ENCODE measurements around the gene THEMIS.

DNA sequence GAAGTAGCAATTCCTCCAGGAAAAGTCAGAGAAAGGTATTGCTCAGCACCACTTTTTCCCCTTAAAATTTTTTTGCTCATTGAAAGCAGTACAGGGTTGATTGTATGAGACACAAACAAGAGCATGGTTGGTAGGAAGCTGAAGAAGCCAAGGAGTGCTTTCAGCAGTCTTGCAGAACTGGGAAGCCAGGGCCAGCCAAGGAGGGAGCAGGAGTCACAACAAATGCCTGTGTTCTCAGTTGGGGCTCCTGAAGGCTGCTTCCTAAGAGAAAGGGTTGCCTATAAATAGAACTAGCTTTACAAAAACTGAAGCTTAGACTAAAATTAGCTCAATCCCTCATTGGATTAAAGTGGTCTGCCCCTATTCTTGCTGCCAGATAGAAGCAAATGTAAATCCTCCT, 3.3 kb upstream of the THEMIS start:
- no peak for TF ChIP-seq POLR2A (IDR thresholded peaks at IDR 0.05)
- TF ChIP-seq, protein P1, sequence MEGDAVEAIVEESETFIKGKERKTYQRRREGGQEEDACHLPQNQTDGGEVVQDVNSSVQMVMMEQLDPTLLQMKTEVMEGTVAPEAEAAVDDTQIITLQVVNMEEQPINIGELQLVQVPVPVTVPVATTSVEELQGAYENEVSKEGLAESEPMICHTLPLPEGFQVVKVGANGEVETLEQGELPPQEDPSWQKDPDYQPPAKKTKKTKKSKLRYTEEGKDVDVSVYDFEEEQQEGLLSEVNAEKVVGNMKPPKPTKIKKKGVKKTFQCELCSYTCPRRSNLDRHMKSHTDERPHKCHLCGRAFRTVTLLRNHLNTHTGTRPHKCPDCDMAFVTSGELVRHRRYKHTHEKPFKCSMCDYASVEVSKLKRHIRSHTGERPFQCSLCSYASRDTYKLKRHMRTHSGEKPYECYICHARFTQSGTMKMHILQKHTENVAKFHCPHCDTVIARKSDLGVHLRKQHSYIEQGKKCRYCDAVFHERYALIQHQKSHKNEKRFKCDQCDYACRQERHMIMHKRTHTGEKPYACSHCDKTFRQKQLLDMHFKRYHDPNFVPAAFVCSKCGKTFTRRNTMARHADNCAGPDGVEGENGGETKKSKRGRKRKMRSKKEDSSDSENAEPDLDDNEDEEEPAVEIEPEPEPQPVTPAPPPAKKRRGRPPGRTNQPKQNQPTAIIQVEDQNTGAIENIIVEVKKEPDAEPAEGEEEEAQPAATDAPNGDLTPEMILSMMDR (IDR thresholded peaks at IDR 0.05), result no peak

Measured in lower leg skin (tissue), 3 donors.